Spleen (tissue), 11 donors: ENCODE measurements around the gene TXN. TPM values are rescaled to one million over a fixed set of nuclear protein-coding genes. Genes with fewer than 3 reads are reported as not detected.

Experiments
- DNase-seq: peaks from one replicate; pipeline ENCODE4 v3.0.0-alpha.2; 2020
- H3K27ac ChIP-seq, 8 donors: fragments of 200-600 bp; sonication (generic) in 7 of 8; 1 replicate in 4 of 8; 2 replicates in 4 of 8; pipeline versions ENCODE4 v1.5.0 to v1.8.0; 2016 to 2021; ENCODE audit warnings: inconsistent platforms in 4 of 8, mild to moderate bottlenecking in 4 of 8, moderate library complexity in 1 of 8
- H3K27me3 ChIP-seq, 7 donors: fragments of 200-600 bp; sonication (generic) in 6 of 7; replicated peaks in 1 of 7; 1 replicate in 4 of 7; 2 replicates in 3 of 7; pipeline versions ENCODE4 v1.5.0 to v1.8.0; 2016 to 2021; ENCODE audit warnings: inconsistent platforms in 3 of 7, mild to moderate bottlenecking in 1 of 7
- H3K36me3 ChIP-seq, 6 donors: fragments of 200-600 bp; sonication (generic) in 5 of 6; 1 replicate in 4 of 6; 2 replicates in 2 of 6; pipeline versions ENCODE4 v1.5.0 to v1.8.0; 2016 to 2021; ENCODE audit warnings: inconsistent platforms in 2 of 6
- H3K4me1 ChIP-seq, 6 donors: fragments of 200-600 bp; sonication (generic) in 5 of 6; 1 replicate in 3 of 6; 2 replicates in 3 of 6; pipeline versions ENCODE4 v1.5.0 to v1.8.0; 2016 to 2021; ENCODE audit warnings: inconsistent platforms in 3 of 6
- H3K4me3 ChIP-seq, 8 donors: fragments of 200-600 bp; sonication (generic) in 7 of 8; 1 replicate in 4 of 8; 2 replicates in 4 of 8; pipeline versions ENCODE4 v1.5.0 to v1.8.0; 2016 to 2021; ENCODE audit warnings: inconsistent platforms in 4 of 8, mild to moderate bottlenecking in 4 of 8, moderate library complexity in 2 of 8
- H3K9me3 ChIP-seq, 8 donors: fragments of 200-600 bp; sonication (generic) in 7 of 8; 1 replicate in 4 of 8; 2 replicates in 4 of 8; pipeline versions ENCODE4 v1.5.0 to v1.8.0; 2016 to 2021; ENCODE audit warnings: inconsistent platforms in 4 of 8
- POLR2A ChIP-seq, 3 donors: fragments of 450-650 bp; IDR thresholded peaks; one replicate each; pipeline ENCODE4 v1.5.1; 2017; ENCODE audit warnings: antibody characterized with exemption in 3 of 3, mild to moderate bottlenecking in 1 of 3
- POLR2AphosphoS5 ChIP-seq, 3 donors: sonication (generic); formaldehyde crosslinking; IDR thresholded peaks; one replicate each; pipeline ENCODE4 v1.5.1; 2017; ENCODE audit warnings: antibody characterized with exemption in 3 of 3
- WGBS, 5 donors: extraction: QIAGEN DNeasy Blood & Tissue Kit in 3 of 5; methylation state at CpG; one replicate each; pipeline versions ENCODE4 v1.1.5 to v1.1.7; 2013 to 2018; 5-methylcytosine and 5-hydroxymethylcytosine counted together
- intact Hi-C: fragments of 100-400 bp; cut with DNase I; formaldehyde crosslinking; loops from one replicate; pipeline ENCODE4 v1.15.0; 2023; ENCODE audit warnings: low total_unique reads
- polyA plus RNA-seq, 3 donors: library from polyadenylated mRNA; stranded (reverse); fragments of 200-250 nt; gene quantifications; one replicate each; pipeline ENCODE4 v1.2.1, GENCODE V29; 2013
- total RNA-seq, 7 donors: library from RNA; depleted of rRNA in 3 of 7; stranded (reverse); fragments of >200 nt in 3 of 7; fragmentation: NEBNext Ultra II Directional in 4 of 7; extraction: Animal tissue kit (Norgen Biotek cat#: 25700) in 4 of 7; gene quantifications; one replicate each; pipeline versions ENCODE4 v1.1.0 to v1.2.1, GENCODE V29; 2016 to 2021
- TF ChIP-seq, protein P1 (sequence below), 11 experiments: fragments of 200-600 bp in 7 of 11; fragments of 450-650 bp in 4 of 11; sonication (generic) in 4 of 11; IDR thresholded peaks in 8 of 11; conservative IDR thresholded peaks in 3 of 11; 1 replicate in 7 of 11; 2 replicates in 4 of 11; pipeline versions ENCODE4 v1.4.0 to v1.8.0; 2016 to 2021; ENCODE audit warnings: antibody characterized with exemption in 11 of 11, inconsistent platforms in 4 of 11, mild to moderate bottlenecking in 1 of 11
- donor health status: healthy with polysubstance abuse.
- donor health status: DM: no; HTN: no; CAD: no; lungs with moderate emphysema.
- donor health status: DM: no; HTN: no; CAD: no.
- donor health status: Bipolar disorder and iron deficiency.
- donor health status: healthy.
- donor health status: DM: no; HTN: no; CAD: no.
- donor health status: DM: yes; HTN: yes; CAD: no.

Gene TXN
- total and polyA plus RNA-seq, 10 donors: 74.4 to 196 (median 106) TPM

DNA sequence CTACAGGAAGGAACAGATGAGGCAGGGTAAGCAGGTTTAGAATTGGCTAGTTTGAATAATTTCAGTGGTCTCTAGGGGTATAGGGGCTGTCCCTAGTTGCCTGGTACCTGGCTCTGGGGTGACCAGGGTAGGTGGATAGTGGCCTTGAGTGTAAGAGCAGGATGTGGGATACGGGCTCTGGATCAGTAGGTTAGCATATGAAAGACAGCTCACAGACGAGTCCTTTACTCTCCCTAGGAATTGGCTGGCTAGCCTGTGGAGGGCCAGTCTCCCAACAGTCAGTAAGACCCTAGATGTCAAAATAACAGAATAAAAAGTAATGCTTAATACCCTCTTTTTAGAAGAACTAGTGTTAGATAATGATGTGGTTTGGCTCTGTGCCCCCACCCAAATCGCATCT, 31.7 kb downstream of the TXN start:
- WGBS, 5 donors: 64 to 88% (median 85%) methylated on average over 3 of the region's 3 CpGs
- no peaks in the 10 kb centered on the region for H3K9me3 ChIP-seq
- intact Hi-C loops: no loop called here
- H3K4me1 ChIP-seq: no peaks in the 10 kb centered on the region
- no peak for DNase-seq
- H3K27me3 ChIP-seq: no peaks in the 10 kb centered on the region
- H3K27ac ChIP-seq: no peak overlapping the region
- H3K4me3 ChIP-seq: no peak overlapping the region
- no peaks in the 10 kb centered on the region for H3K36me3 ChIP-seq
- TF ChIP-seq POLR2A (IDR thresholded peaks at IDR 0.05): no peak
- TF ChIP-seq, protein P1, sequence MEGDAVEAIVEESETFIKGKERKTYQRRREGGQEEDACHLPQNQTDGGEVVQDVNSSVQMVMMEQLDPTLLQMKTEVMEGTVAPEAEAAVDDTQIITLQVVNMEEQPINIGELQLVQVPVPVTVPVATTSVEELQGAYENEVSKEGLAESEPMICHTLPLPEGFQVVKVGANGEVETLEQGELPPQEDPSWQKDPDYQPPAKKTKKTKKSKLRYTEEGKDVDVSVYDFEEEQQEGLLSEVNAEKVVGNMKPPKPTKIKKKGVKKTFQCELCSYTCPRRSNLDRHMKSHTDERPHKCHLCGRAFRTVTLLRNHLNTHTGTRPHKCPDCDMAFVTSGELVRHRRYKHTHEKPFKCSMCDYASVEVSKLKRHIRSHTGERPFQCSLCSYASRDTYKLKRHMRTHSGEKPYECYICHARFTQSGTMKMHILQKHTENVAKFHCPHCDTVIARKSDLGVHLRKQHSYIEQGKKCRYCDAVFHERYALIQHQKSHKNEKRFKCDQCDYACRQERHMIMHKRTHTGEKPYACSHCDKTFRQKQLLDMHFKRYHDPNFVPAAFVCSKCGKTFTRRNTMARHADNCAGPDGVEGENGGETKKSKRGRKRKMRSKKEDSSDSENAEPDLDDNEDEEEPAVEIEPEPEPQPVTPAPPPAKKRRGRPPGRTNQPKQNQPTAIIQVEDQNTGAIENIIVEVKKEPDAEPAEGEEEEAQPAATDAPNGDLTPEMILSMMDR (IDR thresholded peaks at IDR 0.05 in 8 of 11, conservative IDR thresholded peaks at IDR 0.05 in 3 of 11): no peak
- no peak for TF ChIP-seq POLR2AphosphoS5 (IDR thresholded peaks at IDR 0.05)

DNA sequence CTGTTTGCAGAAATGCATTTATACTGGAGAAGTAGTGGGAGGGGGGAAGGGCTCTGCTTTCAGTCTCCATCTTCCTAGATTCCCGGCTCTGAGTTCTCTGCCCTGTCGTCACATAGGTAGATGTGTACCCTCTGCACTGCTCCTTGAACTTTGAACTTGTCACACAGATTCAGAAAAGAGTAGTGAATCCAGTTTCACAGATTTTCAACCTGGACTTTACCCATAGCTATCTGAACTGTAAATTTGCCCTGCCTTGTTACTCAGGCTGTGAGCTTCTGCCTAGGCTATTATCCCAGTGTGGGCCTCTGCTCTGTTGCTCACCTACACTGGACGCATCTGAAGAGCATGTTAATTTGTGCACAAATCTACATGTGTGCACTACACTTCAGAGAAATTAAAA, 35.5 kb downstream of the TXN start:
- Histone ChIP-seq H3K36me3 (no peaks in the 10 kb centered on the region), H3K27ac (no peak overlapping the region), H3K27me3 (no peaks in the 10 kb centered on the region), H3K4me3 (no peak overlapping the region), H3K9me3 (no peaks in the 10 kb centered on the region), H3K4me1 (no peaks in the 10 kb centered on the region)
- no peak for TF ChIP-seq POLR2AphosphoS5 (IDR thresholded peaks at IDR 0.05)
- intact Hi-C loops: no loop called here
- 89 to 96% (median 91%) methylated on average over 3 of the region's 3 CpGs for WGBS, 5 donors
- no peak for DNase-seq

DNA sequence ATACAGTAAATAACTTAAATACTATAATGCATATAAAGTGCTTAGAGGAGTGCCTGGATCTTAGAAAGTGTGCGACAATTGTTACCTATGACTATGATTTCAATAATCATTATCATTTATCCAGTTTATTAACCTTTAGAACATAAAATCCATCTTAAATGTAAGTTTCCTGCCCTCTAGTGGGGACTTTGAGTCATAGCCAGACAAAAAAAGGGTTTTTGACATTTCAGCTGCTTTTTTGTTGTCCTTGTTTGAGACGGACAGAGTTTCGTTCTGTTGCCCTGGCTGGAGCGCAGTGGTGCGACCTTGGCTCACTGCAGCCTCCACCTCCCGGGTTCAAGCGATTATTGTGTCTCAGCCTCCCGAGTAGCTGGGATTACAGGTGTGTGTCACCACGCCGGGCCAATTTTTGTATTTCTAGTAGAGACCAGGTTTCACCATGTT, 38.6 kb downstream of the TXN start:
- Histone ChIP-seq H3K4me3 (no peak overlapping the region), H3K27me3 (no peaks in the 10 kb centered on the region), H3K4me1 (no peaks in the 10 kb centered on the region), H3K36me3 (no peaks in the 10 kb centered on the region), H3K27ac (no peak overlapping the region), H3K9me3 (no peaks in the 10 kb centered on the region)
- TF ChIP-seq POLR2A (IDR thresholded peaks at IDR 0.05) (no peak), POLR2AphosphoS5 (IDR thresholded peaks at IDR 0.05) (no peak)
- TF ChIP-seq, protein P1 (IDR thresholded peaks at IDR 0.05 in 8 of 11, conservative IDR thresholded peaks at IDR 0.05 in 3 of 11): peak; percentile 32 to 80 (median 76)
- intact Hi-C loops: loop anchor here (10.0 kb wide), 1 partner anchor 643 kb away; no protein-coding TSS in a partner anchor
- WGBS, 5 donors: 28 to 31% (median 29%) methylated on average over 10 of the region's 10 CpGs
- DNase-seq: no peak

DNA sequence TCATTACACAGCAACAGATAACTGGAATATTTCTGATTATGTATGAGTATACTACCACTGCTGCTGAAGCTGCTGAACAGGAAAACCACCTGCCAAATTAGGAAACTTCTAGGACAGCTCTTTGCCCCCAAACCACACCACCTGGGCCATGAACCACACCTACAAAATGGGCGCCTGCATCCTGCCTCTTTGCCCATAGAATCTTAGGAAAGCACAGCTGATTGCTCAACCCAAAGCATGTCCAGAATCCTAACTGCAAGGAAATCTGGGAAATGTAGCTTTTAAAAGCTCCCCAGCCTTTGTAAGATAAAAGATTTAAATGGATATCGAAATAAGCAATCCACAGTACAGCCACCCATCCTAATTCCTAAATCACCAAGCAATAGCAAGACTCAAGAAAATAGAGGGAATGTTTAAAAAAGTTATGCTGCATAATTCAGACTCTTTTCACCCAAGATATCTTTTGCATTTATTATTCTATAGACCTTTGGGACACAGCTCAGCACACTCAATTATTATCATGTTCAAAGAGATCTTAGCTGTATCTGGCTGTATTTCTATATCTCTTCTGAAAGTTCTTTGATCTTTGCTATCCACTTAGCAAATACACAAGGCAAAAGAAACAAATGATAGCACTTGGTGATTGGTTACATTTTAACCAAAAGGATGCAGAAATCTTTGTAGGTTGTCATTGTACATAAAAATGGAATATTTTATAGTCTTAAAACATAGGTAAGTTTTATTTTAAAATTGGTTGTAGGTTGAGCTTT, 41.5 kb downstream of the TXN start:
- H3K36me3 ChIP-seq: no peaks in the 10 kb centered on the region
- no peak for DNase-seq
- H3K4me3 ChIP-seq: no peak overlapping the region
- H3K4me1 ChIP-seq: no peaks in the 10 kb centered on the region
- intact Hi-C loops: loop anchor here (10.0 kb wide), 1 partner anchor 640 kb away; no protein-coding TSS in a partner anchor
- WGBS, 5 donors: 61 to 67% (median 64%) methylated on average over 2 of the region's 2 CpGs
- no peaks in the 10 kb centered on the region for H3K27me3 ChIP-seq
- no peak overlapping the region for H3K27ac ChIP-seq
- TF ChIP-seq, protein P1 (IDR thresholded peaks at IDR 0.05 in 8 of 11, conservative IDR thresholded peaks at IDR 0.05 in 3 of 11): no peak
- TF ChIP-seq POLR2AphosphoS5 (IDR thresholded peaks at IDR 0.05) (no peak), POLR2A (IDR thresholded peaks at IDR 0.05) (no peak)
- peaks cover 0 to 4% (median 0%) of the 10 kb centered on the region in 8 donors for H3K9me3 ChIP-seq
